Effector CD8-positive, alpha-beta T cell (primary cell): ENCODE data around the gene POLR3A.

ENCODE experiments used
- DNase-seq: peaks from one replicate; lab custom pipeline; 2025; lab: John Stamatoyannopoulos, UW

Gene POLR3A

GRCh38 chr10:77946084-77946483, 83.2 kb downstream of the POLR3A start:
- DNase-seq: no peak

- DNase-seq: no peak
Measured at GRCh38 chr10:77944519-77944918, 84.8 kb downstream of the POLR3A start.

- DNase-seq: no peak
Measured at GRCh38 chr10:77943121-77943901, 86.0 kb downstream of the POLR3A start.

- DNase-seq: no peak
Measured at GRCh38 chr10:77941790-77942189, 87.5 kb downstream of the POLR3A start.

- DNase-seq: no peak
Measured at GRCh38 chr10:77940627-77941026, 88.7 kb downstream of the POLR3A start.

- no peak for DNase-seq
Measured at GRCh38 chr10:77940225-77940624, 89.1 kb downstream of the POLR3A start.

- DNase-seq: no peak
Measured at GRCh38 chr10:77939561-77940001, 89.7 kb downstream of the POLR3A start.

GRCh38 chr10:77936697-77937567, 92.4 kb downstream of the POLR3A start:
- no peak for DNase-seq

GRCh38 chr10:77932016-77932715, 97.1 kb downstream of the POLR3A start:
- DNase-seq: no peak

GRCh38 chr10:77927402-77928246, 101.7 kb downstream of the POLR3A start:
- no peak for DNase-seq

- no peak for DNase-seq
Measured at GRCh38 chr10:77926566-77927401, 102.5 kb downstream of the POLR3A start, which contains the start of gene DLG5. TSS of gene DLG5 (minus strand) at chr10:77926755. CDS start at chr10:77926520, 235 bp downstream.

GRCh38 chr10:77925795-77926565, 103.3 kb downstream of the POLR3A start:
- DNase-seq: no peak

- DNase-seq: no peak
Measured at GRCh38 chr10:77925410-77925794, 103.9 kb downstream of the POLR3A start.

GRCh38 chr10:77922566-77923179, 106.6 kb downstream of the POLR3A start:
- DNase-seq: no peak

- DNase-seq: no peak
Measured at GRCh38 chr10:77922055-77922454, 107.3 kb downstream of the POLR3A start.

GRCh38 chr10:77921395-77921794, 107.9 kb downstream of the POLR3A start:
- DNase-seq: no peak

GRCh38 chr10:77920495-77920894, 108.8 kb downstream of the POLR3A start:
- DNase-seq: no peak

GRCh38 chr10:77919713-77920108, 109.6 kb downstream of the POLR3A start:
- DNase-seq: no peak
